ENCODE results near the gene ZCCHC13.
A peak's percentile ranks its signal among the peaks of the same experiment; 100 is the strongest.
"Not testable (repeated sequence)": the region's sequence is repeated elsewhere in the genome, so short reads cannot be mapped to it uniquely, and the experiment has no call there.

The ZCCHC13 gene

DNA sequence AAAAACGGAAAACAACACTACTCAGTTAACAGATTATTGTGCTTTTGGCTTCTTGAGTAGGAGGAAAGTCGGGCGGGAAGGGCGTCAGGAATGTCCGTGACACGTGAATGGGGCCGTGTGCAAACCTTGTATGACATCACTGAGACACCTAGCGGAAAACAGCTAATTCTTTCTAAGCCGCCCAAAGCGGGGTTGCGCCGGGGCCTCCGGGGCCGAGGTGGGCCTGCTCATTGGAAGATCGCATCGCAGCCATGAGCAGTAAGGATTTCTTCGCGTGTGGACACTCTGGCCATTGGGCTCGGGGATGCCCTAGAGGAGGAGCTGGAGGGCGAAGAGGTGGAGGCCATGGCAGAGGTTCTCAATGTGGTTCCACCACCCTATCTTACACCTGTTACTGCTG, at the start of gene ZCCHC13:
ZCCHC13 (plus strand) TSS at position 165 of the 400 bp plus-strand sequence; CDS start at position 252, 87 bp downstream.
- DNase-seq: no peak

DNA sequence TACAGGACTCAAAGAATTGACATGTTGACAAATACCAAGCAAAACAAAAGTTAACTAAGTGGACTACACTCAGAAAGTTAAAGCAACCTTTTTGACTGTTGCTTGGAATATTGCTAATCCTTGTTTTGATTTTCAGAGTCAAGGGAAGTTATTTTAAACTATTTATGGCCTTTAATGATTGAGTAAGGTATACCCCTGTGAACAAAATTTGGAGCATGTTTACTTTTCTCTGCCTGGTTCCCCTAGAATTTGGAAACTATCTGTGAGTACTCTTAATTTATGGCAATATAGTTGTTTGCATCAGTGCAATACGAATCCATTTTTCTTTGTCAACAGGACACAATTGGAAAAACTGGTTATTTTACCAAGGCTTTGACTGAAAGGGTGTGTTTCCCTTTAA, 45.9 kb upstream of the ZCCHC13 start:
- not testable (repeated sequence) for DNase-seq

DNA sequence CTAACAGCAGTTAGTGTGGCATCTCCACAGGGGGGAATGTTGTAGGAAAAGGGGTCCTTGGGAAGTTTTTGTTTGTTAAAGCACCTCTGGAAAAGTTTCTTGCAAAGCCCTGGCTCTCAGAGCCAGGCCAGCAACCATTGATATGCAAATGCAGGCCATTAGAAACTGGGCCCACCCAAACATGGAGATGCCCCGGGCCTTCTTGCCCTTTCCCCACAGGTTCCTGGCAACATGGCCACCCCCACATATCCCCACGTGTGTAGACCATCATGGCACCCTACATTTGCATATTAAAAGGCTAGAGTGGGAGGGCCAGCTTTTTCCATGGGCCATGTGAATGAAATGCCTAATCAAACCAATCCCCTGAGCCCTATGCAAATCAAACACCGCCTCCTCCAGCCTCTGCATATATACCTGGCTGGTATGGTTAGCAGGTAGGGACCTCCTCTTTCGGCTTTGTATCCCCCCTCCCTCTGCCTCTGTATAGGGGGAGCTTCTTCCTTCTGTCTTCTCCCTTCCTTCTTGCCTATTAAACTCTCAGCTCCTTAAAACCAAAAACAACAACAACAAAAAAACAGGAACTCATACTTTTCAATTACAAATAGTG, 44.0 kb upstream of the ZCCHC13 start:
- no peak for DNase-seq

DNA sequence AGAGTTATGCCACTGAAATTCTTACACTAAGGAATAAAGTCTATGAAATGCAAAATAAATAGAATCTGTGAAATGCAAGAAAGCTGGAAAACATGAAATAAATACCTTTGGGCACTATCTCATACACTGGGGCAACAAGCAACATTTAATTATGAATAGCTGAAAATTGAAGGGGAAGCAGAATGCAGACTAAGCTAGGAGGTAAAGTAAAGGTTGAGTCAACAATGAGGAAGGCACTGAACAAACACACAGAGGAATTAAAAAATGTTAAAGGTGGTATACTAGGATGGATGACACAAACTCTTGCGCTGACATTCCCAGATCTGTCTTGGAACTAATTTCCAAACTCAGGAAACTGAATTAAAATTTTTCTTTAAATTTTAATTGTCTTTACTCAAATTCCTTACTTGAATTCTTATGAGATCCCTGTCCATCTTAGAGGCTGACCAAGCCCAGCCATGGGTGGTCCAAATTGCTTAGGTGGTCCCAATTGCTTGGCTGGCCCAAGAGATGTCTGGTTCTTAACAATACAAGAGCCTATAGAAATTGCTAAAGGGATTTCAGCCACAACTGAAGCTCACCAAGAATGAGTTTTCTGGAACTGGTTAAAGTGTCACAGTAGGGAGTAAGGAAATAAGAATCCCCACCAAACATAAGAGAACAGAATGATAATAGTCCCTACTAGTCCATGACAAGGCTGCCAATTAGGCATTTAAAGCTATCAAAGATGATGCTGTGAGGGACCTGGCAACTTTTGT, 41.3 kb upstream of the ZCCHC13 start:
- DNase-seq: no peak

DNA sequence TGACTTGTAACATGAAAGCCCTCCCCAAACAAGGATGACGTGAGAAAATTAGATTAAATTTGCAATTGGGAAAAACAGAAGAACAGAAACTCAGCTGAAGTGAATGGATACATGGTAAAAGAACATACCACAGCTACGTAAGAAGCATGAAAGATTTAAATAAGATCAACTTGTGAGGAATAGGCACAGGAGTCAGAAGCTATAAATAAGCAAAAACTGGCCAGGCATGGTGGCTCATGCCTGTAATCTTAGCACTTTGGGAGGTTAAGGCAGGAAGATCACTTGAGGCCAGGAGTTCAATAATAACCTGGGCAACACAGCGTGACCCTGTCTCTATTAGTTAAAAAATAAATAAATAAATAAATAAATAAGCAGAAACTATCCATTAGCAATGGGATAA, 33.6 kb upstream of the ZCCHC13 start:
- DNase-seq: no peak

DNA sequence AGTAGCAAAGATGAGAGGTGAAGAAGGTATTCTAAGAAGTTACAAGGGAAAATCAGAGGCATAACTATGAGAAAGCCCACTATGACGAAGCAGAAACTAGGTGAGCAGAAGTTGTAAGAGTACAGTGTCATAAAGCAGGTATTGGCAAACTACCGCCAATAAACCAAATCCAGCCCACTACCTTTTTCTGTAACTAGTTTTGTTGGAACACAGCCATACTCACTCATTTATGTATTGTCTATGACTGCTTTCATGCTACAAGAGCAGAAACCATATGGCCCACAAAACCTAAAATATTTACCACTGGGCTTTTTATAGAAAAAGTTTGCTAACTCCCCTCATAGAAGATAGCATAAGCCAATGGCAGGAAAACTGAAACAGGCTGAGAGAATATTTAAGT, 31.8 kb upstream of the ZCCHC13 start:
- no peak for DNase-seq

DNA sequence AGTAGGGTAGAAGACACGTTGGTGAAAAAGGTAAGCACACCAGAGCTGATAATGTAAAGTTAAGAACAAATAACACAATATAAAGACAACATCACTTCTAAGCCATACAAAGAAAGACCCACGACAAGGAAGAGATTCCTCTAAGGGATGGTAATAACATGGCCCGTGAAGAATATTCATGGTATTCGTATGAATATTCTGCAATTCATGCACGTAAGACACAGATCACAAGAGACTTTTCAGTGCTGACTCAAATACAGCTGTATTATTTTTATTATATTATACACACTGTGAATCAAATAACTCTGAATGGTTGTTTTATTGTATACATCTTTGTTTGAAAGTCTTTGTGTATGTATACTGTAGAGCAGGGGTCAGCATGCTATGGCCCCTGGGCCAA, 29.5 kb upstream of the ZCCHC13 start:
- no peak for DNase-seq

DNA sequence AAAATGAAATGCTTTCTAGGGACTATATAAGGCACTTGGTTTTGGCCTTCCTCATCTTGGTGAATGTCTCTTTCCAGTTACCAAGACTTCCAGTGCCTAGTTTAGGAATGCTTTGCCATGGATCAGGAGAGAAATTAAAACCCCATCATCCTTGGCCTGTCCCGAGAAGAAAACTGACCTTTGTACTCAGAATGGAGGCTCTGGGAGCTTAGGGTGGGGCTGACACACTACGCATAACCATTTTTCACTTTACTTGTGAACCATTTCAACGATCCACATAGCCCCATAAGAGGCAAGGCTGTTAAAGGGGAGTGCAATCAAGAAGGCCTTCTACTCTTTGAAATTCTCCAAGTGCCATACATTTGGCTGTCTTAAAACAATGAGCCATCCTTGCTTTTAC, 26.7 kb upstream of the ZCCHC13 start:
- DNase-seq: no peak

DNA sequence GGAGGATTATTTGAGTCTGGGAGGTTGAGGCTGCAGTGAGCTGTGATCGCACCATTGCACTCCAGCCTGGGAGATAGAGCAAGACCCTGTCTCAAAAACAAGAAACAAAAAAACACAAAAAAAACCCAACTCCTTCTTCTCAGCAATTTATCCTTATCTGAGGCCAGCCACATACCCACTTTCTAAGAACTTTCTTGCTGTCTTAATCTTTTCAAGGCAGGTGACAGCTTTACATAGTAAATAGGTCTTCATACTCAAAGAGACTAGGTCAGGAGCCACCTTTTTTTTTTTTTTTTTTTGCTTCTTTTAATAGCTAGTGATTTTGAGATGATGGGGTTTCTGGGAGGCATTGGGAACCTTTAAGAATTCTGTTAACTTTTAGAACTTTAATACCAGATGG, 26.1 kb upstream of the ZCCHC13 start:
- no peak for DNase-seq

DNA sequence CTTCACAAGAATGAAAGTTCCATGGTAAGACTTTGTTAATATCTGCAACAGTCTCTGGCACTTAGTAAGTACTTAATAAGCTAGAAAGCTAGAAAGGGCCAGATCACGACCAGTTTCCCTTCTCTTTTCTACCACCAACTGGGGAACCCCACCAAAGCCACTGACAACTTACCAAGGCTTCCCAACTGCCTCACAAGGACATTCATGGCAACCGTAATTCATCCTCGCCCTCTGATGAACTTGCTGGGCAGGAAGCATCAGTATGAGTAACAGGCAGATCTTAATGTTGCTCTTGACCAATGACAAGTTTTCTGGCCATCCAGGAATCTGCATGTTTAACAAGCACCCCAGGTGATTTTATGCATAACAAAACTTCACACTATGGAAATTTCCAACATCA, 23.2 kb upstream of the ZCCHC13 start:
- DNase-seq: no peak

DNA sequence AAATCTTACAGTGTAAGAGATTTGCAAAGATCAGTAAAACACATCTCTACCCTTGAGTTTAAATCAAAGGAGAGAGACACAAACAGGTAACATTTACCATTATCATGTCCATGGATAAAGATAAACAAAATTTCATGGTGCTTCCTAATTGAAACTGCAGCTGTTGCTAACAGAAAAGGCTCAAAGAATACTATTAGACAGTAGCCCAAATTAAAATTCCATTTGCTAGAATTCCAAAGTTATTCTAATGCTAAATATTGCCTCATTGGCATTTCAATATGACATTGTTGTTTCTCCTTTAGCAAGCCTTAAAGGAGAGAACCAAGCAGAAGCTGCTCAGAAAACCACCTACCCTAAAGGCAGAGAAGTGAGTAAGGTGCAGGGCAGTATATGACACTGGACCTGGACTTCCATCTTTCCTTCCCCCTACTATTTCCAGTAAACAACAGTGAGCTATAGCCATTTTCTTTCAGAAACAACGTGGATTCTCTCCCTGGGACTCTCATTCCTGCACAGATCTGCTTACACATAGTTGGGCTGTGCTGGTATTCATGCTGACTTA, 19.5 kb upstream of the ZCCHC13 start:
- DNase-seq: no peak

DNA sequence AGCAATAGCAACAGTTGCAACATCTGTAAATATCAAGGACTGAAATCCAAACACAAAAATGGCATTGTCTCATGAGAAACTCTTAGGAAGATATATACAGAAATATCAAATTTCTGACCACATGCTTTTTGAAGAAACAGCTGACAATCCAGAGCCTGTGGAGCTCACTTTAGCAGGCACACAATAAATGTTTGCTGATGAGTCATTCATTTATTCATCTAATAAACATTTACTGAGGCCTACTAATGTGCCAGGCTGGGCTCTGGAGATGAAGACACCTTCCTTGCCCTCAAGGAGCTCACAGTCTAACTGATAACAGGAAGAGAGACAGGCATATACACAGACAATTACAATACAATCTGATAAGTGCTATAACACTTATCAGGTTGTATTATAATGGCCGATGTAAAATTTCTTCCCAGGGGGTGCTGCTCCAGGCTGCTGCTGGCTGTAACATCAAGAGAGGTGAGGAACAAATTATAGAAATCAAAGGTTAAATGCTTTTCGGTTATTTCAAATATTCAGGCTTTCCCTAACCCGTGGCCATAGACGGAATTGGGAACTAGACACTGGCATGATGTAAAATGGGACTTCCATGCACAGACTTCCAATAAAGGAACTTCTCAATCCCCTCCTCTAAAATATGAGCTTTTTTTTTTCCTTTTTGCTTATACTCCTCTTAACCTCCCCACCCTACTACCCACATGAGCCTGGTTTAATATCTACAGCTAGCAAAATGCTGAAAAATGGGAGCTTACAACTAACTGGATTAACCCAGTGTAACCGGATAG, 16.8 kb upstream of the ZCCHC13 start:
- no peak for DNase-seq

DNA sequence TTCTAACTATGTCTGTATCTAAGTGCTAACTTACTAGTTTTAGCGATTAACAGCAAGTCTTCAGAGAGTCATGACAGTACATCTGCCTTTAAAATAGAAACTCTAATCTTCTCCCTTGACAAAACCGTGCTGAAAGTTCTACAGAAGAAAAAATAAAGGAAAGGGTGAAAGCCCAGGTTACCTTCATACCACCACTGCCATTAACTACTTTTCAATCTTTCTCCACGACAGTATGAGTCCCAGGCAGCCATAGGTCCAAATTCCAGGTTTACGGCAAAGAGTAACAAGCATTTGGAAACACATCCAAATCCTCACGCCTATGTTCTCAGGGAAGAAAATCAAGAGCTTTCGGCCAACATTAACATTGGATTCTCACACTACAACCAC, 12.4 kb upstream of the ZCCHC13 start:
- DNase-seq: no peak

DNA sequence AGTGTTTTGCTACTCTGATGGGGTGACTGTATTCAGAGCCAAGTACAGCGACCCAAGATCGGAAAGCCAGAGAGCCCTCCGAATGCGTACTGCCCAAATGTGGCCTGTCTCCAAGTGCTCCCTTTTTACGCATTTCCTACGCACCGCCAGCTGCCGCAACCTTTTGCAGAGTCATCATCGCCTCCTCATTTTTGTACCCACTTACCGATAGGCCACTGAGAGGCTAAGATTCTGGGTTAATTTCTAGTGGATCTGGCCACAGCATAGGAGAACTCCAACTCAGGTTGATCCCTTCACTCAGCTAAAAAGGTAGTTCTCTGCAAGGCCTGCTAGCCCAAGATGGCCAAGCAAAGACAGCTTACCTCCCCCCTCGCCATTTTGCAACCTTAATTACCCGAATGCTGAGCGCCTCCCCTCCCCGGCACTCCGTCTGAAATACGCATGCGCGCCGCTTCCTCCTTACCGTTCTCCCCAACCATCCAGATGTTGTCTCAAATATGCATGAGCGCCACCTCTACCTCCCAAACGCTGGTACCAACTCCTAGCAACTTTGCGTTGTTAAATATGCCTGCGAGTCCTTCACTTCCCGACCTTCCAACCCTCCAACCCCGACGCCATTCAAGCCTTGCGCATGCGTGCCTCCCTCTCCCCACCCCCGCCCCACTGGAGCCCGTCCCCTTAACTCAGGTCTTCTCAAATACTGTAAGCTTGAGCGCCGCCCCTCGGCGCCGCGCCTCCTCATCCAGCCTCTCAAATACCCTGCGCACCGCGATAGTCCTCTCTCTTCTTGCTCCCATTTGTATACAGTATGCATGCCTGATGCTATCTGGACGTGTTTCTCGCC, 11.8 kb upstream of the ZCCHC13 start:
- peak; percentile 78 to 91 (median 84) for DNase-seq

DNA sequence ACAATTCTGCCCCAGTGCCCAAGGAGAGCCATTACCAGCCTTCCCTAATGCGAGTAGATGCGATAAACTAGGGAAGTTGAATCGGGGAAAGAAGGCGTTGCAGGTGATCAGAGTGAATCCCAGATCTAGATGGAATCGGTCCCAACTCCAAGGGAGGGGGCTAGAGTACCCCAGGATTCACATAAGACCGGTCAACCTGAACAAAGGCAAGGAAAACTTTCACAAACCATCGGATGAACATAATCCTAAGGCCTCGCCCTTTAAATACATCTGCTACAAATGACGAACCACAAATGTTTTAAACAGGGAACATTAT, 11.2 kb upstream of the ZCCHC13 start:
- DNase-seq: no peak

DNA sequence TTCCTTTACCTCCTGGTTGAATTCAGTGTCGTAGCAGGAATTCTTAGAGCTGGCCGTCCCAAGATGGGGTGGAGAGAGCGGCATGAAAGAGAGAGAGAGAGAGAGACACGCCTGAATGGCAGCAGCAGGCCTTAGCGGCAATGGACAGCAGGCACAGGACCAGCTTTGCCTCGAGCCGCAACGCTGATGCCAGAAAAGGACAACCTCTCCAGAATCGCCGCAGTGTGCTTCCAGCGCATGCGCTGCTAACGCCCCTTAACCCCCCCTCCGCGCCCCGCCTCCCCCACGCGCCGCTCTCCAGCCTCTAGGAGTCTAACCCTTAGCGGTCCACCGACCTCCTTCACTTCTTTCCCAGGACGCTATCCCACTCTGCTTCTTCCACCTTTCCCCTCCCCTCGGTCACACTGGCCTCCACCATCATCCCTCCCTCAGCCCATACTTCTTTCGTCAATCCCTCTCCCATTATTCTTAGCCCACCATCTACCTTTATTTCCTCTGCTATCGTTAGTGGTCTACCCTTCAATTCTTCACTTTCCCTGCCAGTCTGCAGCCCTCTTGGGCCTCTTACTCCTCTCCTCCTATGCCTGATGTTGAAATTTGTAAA, 10.5 kb upstream of the ZCCHC13 start:
- peak; percentile 5 to 58 (median 44) for DNase-seq

DNA sequence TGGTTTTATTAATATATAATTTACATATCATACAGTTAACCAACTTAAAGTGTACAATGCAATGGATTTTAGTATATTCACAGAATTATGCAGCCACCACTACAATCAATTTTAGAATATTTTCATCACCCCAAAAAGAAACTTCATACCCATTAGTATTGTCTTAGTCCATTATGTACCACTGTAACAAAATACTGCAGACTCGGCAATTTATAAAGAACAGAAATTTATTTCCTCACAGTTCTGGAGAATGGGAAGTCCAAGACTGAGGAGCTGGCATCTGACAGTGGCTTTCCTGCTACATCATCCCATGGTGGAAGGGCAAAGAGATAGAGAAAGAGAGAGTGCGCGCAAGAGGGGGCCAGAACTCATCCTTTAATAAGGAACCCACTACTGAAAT, 8.9 kb upstream of the ZCCHC13 start:
- no peak for DNase-seq

DNA sequence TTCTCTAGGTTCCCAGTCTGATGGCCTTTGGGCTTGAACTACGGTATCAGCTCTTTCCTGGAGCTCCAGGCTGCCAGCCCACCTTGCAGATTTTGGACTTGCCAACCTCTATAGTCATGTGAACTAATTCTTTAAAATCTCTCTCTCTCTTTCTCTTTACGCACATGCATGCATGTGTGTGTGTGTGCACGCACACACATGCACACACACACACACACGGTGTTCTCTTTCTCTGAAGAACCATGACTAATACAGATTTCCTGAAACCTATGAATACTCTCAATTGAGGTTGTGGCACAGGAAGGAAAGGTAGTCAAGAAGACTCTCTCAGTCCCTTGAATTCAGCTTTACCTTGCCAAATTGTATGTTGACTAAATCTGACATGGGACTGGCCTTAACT, 6.2 kb upstream of the ZCCHC13 start:
- no peak for DNase-seq

DNA sequence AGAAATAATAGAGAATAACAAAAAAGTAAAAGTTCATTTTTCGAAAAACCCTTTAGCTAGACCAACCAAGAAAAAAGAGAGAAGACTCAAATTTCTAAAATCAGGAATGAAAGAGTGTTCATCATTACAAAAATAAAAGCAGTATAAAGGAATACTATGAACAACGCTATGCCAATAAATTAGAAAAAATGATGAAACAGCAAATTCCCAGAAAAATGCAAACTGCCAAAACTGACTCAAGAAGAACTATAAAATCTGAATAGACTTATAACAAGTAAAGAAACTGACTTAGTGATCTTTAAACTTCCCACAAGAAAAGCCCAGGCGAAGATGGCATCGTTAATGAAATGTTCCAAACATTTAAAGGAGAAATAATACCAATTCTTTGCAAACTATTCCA, 3.1 kb upstream of the ZCCHC13 start:
- DNase-seq: no peak

DNA sequence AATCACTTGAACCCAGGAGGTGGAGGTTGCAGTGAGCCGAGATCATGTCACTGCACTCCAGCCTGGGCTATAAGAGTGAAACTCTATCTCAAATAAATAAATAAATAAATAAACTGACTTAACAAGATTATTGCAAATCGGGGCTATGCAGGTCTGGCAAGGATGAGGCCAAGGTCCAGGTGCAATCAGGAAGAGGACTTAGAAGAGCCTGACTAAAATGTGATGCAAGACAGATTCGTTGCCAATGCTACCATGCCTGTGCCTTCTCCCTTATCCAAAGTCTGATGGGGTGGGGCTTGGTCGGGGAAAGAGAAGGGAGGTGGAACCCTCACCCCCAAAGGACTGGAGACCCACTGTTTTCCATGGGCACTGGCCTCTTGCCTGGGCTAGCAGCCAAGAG, 14.7 kb downstream of the ZCCHC13 start:
- DNase-seq: no peak

DNA sequence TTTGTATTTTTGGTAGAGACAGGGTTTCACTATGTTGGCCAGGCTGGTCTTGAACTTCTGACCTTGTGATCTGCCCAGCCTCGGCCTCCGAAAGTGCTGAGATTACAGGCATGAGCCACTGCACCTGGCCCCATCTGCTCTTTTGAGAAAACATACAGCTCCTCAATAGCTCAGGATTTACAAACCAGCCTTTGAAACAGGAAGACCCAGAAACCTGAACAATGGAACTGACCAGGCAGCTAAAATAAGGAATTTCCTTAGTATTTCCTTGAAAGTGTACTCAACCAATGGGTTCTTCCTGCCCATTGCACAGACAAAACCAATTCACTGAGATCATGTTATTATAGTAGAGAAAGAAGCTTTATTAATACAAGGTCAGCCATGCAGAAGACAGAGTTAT, 15.3 kb downstream of the ZCCHC13 start:
- not testable (repeated sequence) for DNase-seq

DNA sequence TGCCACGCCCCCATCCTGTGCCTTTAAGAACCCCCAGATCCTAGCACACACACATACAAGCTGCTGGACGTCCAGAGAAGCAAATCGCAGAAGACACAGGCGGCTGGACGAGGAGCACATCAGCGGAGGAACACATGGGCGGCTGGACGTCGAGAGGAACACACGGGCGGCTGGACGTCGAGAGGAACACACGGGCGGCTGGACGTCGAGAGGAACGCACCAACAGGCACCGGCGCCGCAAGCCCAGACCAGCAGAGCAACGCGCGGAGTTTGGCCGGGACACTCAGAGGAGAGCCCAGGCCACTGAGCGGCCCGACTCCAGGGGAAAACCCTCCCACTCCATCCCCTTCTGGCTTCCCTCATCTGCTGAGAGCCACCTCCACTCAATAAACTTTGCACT, 17.2 kb downstream of the ZCCHC13 start:
- DNase-seq: no peak

DNA sequence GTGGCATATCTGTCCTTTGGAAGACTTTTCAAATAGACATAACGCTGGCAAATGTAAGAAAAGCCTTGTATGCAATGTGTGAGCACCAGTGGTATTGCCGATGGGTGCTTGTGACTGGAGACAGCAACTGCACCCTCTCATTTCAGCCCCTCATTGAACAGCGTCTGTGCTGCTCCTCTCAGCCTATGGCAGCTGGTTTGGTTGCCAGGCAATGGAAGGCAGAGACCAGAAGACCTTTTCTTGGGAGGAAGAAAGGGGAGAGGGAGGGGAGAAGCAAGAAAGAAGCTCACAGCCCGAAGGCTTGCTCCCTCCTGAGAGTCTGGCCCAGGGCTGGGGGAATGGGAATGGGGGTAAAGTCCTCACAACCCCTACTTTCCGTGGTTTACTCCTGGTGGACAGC, 20.2 kb downstream of the ZCCHC13 start:
- DNase-seq: no peak

Measured in stimulated activated naive CD4-positive, alpha-beta T cell (primary cell).